WERI-Rb-1 (cell line): ENCODE data around the gene WDR59.

Experiments used
- DNase-seq: peaks from one replicate; pipeline ENCODE4 v3.0.0-alpha.2; 2020
- H3K27ac ChIP-seq: fragments of 250-450 bp; sonication (Bioruptor Pico); 2 replicates; pipeline ENCODE4 v1.5.1; 2020; ENCODE audit warnings: mild to moderate bottlenecking, moderate library complexity
- H3K27me3 ChIP-seq: fragments of 250-450 bp; sonication (Bioruptor Pico); 2 replicates; pipeline ENCODE4 v1.5.1; 2021; ENCODE audit warnings: mild to moderate bottlenecking, low read depth, moderate library complexity; ENCODE audit not compliant: insufficient read depth, severe bottlenecking
- H3K36me3 ChIP-seq: fragments of 250-450 bp; sonication (Bioruptor Pico); 2 replicates; pipeline ENCODE4 v1.5.1; 2020; ENCODE audit warnings: mild to moderate bottlenecking, moderate library complexity
- H3K4me3 ChIP-seq: 2 replicates; pipeline ENCODE4 v1.5.1; 2011; ENCODE audit warnings: low read depth, mild to moderate bottlenecking, control low read depth, low read length
- H3K9me3 ChIP-seq: fragments of 250-450 bp; sonication (Bioruptor Pico); 2 replicates; pipeline ENCODE4 v1.5.1; 2021; ENCODE audit warnings: mild to moderate bottlenecking, moderate library complexity; ENCODE audit not compliant: severe bottlenecking
- CTCF ChIP-seq: IDR thresholded peaks from 2 replicates; pipeline ENCODE4 v1.5.1; 2011; ENCODE audit warnings: low read depth, mild to moderate bottlenecking, control low read depth, inconsistent platforms, low read length

Gene WDR59

GRCh38 chr16:74887084-74887483 lies 97.8 kb downstream of the WDR59 start:
- peaks cover 48% of the 10 kb centered on the region for H3K36me3 ChIP-seq
- no peak for DNase-seq
- no peaks in the 10 kb centered on the region for H3K27me3 ChIP-seq
- H3K9me3 ChIP-seq, result no peaks in the 10 kb centered on the region
- no peak overlapping the region for H3K4me3 ChIP-seq
- no peak for TF ChIP-seq CTCF
- H3K27ac ChIP-seq, result no peak overlapping the region

GRCh38 chr16:74877706-74878105 lies 107.2 kb downstream of the WDR59 start:
- H3K9me3 ChIP-seq, result no peaks in the 10 kb centered on the region
- TF ChIP-seq CTCF, result no peak
- H3K4me3 ChIP-seq, result no peak overlapping the region
- H3K27ac ChIP-seq, result no peak overlapping the region
- DNase-seq, result no peak
- peaks cover 19% of the 10 kb centered on the region; the same call in 1 of the 2 replicates for H3K36me3 ChIP-seq
- no peaks in the 10 kb centered on the region for H3K27me3 ChIP-seq

- Histone ChIP-seq H3K4me3 (no peak overlapping the region), H3K27me3 (no peaks in the 10 kb centered on the region), H3K27ac (no peak overlapping the region), H3K36me3 (peaks cover 7% of the 10 kb centered on the region; the same call in 1 of the 2 replicates), H3K9me3 (no peaks in the 10 kb centered on the region)
- no peak for TF ChIP-seq CTCF
- DNase-seq, result no peak
Measured at GRCh38 chr16:74874912-74875546, 109.9 kb downstream of the WDR59 start.

GRCh38 chr16:74874123-74874522 lies 110.8 kb downstream of the WDR59 start:
- peaks cover 6% of the 10 kb centered on the region; the same call in 1 of the 2 replicates for H3K36me3 ChIP-seq
- no peak for TF ChIP-seq CTCF
- DNase-seq, result no peak

GRCh38 chr16:74872302-74872701 lies 112.6 kb downstream of the WDR59 start:
- Histone ChIP-seq H3K27ac (no peak overlapping the region), H3K36me3 (no peaks in the 10 kb centered on the region), H3K4me3 (no peak overlapping the region), H3K9me3 (no peaks in the 10 kb centered on the region), H3K27me3 (no peaks in the 10 kb centered on the region)
- no peak for TF ChIP-seq CTCF
- DNase-seq, result no peak

More at GRCh38 chr16:74874123-74874522, 110.8 kb downstream of the WDR59 start:
- H3K4me3 ChIP-seq, result no peak overlapping the region
- H3K27me3 ChIP-seq, result no peaks in the 10 kb centered on the region
- H3K27ac ChIP-seq, result no peak overlapping the region
- H3K9me3 ChIP-seq, result no peaks in the 10 kb centered on the region

- TF ChIP-seq CTCF, result no peak
- Histone ChIP-seq H3K27me3 (no peaks in the 10 kb centered on the region), H3K27ac (no peak overlapping the region), H3K9me3 (no peaks in the 10 kb centered on the region), H3K4me3 (no peak overlapping the region), H3K36me3 (no peaks in the 10 kb centered on the region)
- DNase-seq, result no peak
Measured at GRCh38 chr16:74871608-74872007, 113.3 kb downstream of the WDR59 start.
